HG03469 (cell line): ENCODE measurements around the gene KRT32.

ENCODE experiments used
- ATAC-seq: cut with Tn5 transposase; IDR thresholded peaks from one replicate; pipeline ENCODE4 v1.9.1; 2021; ENCODE audit warnings: mild to moderate bottlenecking, moderate library complexity, moderate number of reproducible peaks; ENCODE audit not compliant: unreplicated experiment

Gene KRT32

DNA sequence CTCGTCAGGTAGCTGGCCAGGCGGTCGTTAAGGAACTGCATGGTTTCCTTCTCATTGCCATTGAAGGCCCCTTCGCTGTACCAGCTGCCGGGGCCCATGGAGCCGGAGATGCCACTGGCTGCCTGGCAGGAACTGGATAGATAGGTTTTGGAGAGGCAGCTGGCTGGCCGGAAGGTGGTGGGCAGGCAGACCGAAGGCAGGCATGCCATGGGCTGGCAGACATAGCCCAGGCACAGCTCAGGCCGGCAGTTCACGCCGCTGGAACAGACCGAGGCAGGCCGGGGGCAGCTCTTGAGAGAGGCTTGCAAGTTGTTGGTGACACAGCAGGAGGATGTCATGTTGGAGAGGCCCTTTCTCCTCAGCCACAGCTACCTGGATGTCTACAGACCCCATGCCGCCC is at the start of gene KRT32:
Gene KRT32 (minus strand): TSS at position 399 of the 400 bp plus-strand sequence. CDS start 61 bp downstream, at position 338.
- no peak for ATAC-seq

DNA sequence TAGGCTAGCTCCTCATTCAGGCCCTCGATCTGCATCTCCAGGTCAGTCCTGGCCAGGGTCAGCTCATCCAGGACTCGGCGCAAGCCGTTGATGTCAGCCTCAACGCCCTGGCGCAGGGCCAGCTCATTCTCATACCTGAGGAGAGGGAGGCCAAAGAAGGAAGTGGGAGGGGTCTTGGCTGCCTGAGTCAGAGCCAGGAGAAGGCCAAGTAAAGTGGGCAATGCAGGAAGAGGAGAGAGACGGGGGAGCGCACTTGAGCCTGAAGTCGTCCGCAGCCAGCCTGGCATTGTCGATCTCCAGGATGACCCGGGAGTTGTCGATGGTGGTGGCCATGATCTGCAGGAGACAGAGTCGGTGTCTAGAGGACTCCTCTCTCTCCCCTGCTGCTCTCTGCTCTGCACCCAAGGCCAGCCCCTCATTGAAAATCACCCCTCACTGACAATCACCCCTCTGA is 49.7 kb upstream of the KRT32 start:
- ATAC-seq: no peak

DNA sequence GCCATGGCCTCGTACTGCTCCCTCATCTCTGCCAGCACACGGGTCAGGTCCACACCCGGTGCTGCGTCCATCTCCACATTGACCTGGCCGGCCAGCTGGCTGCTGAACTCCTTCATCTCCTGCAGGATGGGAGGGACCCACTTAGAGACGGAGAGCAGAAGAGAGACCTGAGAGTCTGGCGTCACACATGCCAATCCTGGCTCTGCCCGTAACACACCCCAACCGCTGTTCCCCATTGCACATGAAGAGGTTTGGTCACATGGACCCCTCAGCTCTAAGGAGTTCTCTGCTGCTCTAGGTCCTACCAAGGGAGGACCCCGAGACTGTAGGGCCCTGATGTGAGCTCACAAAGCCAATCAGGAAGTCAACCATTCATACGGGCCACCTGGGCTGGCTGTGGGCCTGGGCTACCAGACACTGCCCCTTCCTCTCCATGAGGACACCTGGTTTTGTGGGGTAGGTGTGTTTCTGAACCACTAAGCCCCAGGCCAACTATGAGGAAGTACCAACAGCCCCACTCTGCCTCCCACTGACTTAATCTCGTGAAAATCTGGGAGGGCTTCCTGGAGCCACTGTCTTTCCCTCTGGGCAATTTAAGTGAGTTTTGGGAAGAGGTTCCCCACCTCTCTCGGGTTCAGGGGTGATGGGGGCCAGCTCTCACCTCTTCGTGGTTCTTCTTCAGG is 49.1 kb upstream of the KRT32 start:
- ATAC-seq: no peak

DNA sequence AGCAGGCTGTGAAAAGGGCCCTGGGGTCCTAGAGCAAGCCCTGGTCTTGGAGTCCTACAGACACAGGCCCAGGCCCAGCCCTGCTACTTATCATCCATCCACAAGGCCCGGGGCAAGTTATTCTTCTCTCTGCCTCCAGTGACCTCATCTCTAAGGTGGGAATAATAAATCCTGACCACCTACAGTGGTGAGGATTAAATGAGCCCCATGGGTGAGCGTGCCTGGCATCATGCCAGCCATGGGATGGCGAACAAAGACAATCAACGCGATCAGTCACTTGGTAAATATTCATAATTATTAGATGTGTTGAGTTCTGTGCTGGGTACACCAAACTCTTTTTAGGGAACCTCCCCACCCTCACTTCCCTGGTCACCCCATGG is 46.0 kb upstream of the KRT32 start:
- no peak for ATAC-seq

DNA sequence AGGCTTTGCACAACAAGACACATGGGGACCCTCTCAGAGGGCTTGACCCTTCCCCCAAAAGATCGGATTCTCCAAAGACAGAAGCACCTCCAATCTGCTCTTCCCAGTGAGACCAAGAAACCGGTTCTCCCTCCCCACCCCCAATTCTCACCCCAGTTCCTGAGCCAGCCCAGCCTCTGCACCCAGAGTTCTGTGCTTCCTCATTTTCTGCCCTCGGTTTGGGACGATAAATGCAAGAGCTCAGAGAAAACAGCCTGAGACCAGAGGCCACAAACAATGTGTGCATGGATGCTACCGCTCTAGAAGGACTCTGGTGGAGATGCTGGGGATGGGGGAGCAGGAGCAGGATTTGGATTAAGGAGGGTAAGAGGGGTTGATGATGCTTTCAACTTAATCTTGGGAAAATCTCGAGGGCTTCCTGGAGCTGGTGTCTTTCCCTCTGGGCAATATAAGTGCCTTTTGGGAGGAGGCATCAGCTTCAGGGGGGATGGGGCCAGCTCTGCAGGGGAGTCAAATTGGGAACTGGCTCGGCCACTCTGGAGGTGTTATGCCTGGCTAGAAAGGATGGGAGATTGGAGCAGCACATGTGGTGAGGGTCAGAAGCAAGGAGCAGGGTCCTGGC is 45.5 kb upstream of the KRT32 start:
- ATAC-seq: no peak

DNA sequence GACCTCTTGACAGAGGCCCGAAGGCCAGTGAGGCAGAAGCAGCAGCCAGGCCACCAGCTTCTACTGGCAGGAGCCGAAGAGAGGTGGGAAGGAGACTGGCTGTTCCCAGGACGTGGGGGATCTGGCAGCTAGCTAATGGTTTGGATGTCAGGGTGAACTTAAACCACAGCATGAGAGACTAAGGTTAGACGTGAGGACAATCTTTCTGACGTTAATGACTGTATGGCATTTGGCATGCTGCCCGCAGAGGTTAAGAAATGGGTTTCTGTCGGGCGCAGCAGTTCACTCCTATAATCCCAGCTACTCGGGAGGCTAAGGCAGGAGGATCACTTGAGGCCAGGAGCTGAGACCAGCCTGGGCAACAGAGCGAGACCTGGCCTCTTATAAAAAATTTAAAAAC is 44.5 kb upstream of the KRT32 start:
- ATAC-seq: no peak

DNA sequence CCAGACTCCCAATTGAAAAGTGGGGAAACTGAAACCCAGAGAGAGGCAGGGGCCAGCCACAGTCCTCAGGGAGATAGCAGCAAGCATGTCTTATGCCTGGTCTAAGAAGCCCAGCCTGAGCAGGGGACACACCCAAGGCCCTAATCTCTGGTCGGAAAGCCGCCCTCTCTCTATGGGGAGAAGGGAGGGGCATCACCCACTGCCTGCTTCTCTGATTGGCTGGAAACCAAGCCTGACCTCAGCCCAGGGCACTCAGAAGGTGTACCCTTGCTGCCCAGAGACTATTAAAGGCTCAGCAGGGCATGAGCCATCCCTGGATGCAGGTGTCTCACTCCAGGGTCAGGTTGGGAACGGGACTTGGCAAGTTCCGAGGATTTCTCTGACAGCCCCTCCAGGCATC is 43.9 kb upstream of the KRT32 start:
- no peak for ATAC-seq

DNA sequence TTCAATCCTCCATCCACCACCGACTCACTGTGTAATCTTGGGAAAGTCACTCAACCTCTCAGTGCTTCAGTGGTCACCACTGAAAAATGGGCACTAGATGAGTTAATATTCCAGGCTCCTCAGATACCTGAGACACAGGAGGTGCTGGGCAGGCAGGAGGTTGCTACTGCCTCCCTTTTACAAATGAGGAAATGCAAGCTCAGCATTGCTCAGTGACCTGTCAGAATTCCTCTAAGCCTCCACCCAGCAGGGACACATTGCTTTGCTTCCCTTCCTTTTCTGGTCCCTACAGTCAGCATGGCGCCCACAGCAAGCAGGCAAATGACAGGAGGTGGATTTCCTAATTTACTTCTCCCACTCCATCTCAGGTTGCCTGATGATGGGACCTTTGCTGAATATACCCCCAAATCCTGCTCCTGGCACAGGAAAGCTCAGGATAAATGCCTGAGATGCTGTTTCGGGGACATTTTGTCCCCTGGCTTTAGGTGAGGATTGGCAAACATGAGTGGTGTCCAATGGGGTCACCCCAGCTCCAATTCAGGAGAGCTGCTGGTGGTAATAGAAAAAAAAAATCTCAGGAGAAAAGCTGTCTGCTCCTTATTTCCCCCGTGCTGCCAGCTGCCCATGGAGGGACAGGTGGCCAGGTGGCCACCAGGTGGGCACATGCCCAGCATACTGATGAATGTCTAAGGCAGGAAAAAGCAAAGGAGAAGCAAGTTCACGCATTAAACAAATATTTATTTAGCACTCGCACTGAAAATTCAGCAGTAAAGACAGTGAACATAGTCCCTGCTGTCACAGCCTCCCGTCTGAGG is 43.3 kb upstream of the KRT32 start:
- ATAC-seq: no peak

DNA sequence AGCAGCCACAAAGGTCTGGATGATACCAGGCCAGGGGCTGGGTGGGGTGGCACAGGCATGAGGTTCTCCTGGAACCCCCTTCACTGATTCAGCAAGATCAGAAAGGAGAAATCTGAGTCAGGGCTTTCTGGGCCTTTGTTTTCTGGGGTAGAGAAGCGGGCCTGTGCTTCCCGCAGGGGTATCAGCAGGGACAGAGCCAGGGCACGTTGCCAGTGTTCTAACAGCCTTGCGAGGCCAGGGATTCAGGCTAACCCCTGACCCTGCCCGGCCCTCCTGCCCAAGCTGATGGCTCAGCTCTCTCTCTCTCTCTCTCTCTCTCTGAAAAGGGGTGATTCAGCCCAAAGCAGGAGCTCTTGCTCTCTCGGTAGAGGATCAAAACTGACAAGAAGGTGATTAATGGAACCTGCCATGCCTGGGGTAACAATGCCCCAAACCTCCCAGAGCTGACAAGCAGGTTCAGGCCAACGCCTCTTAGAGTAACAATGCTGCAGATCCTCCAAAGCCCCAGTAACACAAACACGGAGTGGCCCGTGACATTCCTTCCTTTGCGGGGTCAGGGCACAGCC is 40.2 kb upstream of the KRT32 start:
- ATAC-seq: no peak

DNA sequence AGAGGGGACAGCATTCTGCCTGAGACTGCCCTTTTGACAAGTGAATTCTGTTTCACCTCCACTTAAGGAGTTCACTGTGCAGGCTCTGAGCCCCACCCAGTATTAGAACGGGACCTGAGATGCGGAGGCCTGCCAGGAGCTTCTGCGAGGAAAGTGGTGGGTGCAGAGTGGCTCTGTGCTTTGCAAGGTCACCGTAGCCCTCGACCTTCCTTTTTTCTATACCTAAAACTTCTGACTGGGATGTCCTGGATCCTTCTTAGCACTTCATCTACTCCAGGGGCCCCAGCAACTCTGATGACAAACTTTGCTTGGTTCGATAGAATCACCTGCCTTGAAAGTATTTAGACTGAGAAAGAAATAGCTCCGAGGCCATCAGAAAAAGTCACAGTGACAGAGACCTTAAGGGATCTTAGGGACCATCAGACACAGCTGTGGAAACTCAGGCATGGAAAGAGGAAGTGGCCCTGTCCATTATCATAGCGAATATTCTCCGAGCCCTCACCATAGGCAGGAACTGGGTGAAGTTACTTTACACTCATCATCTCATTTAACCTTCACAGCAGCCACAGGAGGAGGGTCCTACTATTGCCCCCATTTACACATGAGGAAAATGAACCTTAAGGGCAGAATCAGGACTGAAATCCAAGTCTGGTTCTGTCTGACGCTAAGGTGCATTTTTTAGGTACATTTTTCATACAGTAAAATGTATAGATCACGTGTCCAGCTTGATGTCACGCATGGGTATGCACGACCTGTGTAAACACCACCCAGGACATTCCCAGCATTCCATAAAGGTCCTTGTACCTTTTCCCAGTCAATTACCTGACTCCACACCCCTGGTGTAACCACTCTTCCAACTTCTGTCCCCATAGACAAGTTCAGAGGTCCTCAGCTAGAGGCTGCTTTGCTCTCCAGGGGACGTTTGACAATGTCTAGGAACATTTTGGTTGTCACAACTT is 38.9 kb upstream of the KRT32 start:
- no peak for ATAC-seq

DNA sequence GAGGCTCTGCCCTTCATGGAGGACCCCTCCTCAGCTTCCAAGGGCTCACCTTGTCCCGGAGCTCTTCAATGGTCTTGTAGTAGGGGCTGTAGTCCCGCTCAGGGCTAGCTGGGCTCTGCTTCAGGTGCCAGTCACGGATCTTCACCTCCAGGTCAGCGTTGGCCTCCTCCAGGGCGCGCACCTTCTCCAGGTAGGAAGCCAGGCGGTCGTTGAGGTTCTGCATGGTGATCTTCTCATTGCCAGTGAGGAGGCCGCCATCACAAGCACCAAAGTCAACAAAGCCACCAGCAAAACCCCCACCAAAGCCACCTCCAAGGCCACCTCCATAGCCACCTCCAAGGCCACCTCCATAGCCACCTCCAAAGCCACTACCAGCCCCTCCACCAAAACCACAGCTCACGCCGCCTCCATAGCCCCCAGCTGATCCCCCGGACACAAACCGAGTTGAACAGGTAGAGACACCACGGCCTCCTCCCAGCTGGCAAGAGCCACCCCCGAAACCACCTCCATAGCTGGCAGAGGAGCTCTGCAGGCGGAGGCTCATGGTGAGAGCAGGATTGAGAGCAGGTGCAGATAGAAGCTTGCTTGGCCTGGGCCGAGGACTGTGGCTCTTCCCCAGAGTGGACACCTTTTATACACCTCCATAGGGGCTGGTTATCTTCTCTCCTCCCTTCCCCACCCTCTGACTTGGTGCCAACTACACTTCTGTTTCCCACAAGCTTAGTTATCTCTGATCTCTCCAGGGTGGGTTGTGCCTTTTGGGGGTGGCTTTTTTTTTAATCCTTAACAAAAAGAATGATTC is 38.0 kb upstream of the KRT32 start, which contains the start of gene KRT13:
Gene KRT13 (minus strand): TSS at position 606 of the 802 bp plus-strand sequence. CDS start 62 bp downstream, at position 544.
- no peak for ATAC-seq

DNA sequence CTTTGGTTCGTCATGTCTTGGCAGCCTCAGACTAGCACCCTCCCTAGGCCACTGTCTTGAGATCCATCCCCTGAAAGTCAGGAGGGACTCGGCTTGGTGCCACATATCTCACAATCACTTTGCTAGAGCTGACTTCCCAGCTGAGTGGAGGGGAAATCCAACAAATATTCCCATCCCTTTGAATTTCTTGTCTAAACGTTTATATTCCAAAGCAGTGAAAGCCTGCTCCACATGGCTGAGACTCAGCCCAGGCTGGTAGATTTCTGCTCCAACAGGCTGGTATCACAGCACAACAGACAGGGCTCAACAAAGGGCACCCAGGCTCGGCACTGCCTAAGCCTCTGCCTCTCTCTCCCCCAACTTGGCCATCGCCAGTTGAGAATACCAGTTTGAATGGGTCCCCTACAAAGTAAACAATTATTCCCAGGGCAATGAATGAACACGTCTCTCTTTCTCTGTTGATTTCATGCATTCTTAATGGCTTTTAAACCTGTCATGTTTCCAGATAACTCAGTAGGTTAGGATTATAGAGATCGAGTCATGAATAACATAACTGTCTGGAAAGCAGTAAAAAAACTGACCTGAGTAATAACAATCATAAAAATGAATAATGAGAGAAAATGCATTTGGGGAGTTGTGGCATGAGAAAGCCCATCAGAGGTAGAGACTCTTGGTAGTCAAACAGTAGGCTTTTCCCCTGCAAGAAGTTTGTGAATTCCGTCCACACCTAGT is 37.2 kb upstream of the KRT32 start:
- no peak for ATAC-seq

DNA sequence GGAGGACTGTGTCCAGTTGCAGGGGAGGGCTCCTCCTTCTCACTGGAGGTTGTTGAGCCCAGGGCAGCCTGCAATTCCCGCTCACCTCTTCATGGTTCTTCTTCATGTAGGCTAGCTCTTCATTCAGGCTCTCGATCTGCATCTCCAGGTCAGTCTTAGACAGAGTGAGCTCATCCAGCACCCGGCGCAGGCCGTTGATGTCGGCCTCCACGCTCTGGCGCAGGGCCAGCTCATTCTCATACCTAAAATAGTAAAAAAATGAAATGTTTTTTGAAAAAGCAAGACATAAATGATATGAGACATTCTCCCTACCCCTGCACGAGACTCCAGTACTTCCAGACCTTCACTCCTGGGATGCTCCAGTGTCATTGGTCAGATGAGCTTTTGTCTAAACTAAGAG is 36.0 kb upstream of the KRT32 start:
- ATAC-seq: no peak

DNA sequence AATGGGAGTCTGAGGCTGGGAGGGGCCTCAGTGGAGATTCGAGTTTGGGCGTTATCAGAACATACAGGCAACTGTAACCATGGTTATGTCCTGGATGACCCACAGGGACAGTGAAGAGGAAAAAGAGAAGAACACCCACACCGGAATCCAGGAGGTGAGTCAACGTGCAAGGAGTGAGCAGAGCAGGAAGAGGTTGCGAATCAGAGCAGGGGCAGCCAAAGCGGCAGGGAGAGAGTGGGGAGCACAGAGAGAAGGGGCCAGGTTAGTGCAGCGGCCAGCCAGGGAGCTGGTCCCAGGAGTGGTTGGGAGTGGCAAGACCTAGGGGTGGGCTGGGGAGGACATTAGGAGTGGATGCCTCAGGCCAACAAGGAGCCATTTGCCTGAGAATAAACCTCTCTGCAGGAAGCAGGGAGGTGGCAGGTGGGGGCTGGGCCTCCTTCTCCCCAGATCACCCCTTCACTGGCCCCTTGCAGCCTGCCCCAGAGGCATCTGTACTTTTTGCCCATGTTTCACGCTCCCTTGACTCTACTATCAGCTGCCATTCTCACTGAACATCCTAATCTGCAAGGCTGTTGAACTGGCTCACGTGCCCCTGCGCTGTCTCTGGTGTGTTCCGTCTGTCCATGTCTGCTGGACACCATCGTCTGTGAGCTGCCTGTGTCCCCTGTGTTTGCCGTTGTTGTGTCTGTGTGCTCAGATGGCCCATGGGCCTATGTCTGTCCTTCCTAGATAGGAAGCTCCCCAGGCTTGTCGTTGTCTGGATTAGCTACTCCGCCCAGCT is 33.1 kb upstream of the KRT32 start:
- no peak for ATAC-seq

DNA sequence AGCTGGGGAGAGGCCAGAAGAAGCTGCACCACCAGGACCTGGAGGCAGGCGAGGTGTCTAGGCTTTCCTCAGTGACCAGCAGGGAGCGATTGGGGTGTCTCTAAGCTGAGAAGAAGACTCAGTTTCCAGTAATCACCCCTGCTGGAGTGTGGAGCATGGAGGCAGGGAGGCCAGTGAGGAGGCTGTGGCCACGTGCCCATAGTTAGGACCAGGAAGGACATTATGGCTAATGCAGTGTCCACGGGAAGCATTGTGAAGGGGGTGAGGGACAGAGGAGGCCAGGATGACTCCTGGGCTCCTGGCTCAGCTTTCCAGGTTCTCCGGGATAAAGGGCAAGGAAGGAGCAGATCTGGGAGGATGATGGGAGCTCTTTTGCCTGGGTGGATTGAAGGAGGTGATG is 32.5 kb upstream of the KRT32 start:
- no peak for ATAC-seq

DNA sequence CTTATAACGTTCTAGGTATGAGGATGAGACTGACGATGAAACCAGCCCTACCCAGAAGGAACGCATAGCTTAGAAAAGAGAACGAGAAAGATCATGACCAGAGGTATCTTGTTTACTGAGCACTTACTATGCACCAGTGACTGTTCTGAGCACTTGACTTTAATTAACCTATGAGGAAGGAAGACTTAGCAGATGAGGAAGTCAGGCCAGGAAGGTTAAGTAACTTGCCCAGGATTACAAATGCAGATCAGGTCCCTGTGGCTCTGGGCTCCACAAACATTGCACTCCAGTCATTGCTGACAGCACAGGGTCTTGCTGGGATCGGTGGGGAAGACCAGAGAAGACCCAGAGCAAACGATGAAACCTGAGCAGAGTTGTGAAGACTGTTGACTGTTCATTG is 31.1 kb upstream of the KRT32 start:
- ATAC-seq: no peak

DNA sequence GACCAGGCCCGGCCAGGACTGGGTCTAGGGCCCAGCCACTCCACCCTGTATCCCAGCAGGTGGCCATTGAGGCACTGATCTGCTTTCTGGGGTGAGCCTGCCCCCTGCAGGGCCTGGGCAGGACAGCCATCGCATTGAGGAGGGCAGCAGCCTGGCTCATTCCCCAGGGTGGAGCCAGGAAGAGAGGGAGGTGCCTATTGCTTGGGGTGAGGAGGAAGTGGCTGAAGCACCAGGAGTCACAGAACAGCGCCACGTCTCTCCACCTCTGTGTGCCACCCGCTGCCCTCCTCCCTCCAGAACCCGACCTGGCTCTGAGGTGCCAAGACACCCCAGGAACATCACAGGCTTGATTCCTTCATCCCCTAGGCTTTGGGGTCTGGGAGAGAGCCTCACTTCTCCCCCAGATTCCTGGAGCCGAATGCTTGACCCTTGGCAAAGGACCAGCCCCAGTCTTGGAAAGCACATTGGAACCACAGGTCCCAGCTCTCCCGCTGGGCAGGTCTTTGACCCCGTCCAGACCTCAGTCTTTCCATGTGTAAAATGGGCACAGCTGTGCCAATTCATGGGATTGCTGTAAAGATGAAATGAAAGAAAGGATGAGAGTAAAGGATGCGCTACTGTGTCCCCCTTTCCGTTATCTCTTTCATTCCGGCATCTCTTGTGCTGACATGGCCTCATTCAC is 29.8 kb upstream of the KRT32 start:
- ATAC-seq: no peak
